Stimulated activated naive CD8-positive, alpha-beta T cell treated with anti-CD3 and anti-CD28 coated beads, Interleukin-15, amount 100 ng/mL, for 72 hours (primary cell): ENCODE measurements around the gene ACSM6.

Experiments
- ATAC-seq: fragments of 150-1000 bp; cut with Tn5 transposase; 2 replicates; pipeline ENCODE4 v1.10.0; 2021; ENCODE audit warnings: mild to moderate bottlenecking, moderate library complexity
- DNase-seq, 2 donors: peaks; one replicate each; pipeline ENCODE4 v3.0.0; 2021 to 2022
- H3K27ac Mint-ChIP-seq, 2 donors: one replicate each; pipeline ENCODE4 v1.8.0; 2022; ENCODE audit warnings: mild to moderate bottlenecking in 2 of 2, mixed read lengths in 2 of 2, moderate library complexity in 2 of 2
- H3K27me3 Mint-ChIP-seq: one replicate; pipeline ENCODE4 v1.8.0; 2022; ENCODE audit warnings: mixed read lengths
- H3K4me1 Mint-ChIP-seq: one replicate; pipeline ENCODE4 v1.8.0; 2022; ENCODE audit warnings: mild to moderate bottlenecking, mixed read lengths
- H3K4me3 Mint-ChIP-seq, 2 donors: one replicate each; pipeline ENCODE4 v1.8.0; 2022; ENCODE audit warnings: mild to moderate bottlenecking in 2 of 2, mixed read lengths in 2 of 2, moderate library complexity in 1 of 2
- H3K9me3 Mint-ChIP-seq, 2 donors: one replicate each; pipeline ENCODE4 v1.8.0; 2022; ENCODE audit warnings: mixed read lengths in 2 of 2

Gene ACSM6

DNA sequence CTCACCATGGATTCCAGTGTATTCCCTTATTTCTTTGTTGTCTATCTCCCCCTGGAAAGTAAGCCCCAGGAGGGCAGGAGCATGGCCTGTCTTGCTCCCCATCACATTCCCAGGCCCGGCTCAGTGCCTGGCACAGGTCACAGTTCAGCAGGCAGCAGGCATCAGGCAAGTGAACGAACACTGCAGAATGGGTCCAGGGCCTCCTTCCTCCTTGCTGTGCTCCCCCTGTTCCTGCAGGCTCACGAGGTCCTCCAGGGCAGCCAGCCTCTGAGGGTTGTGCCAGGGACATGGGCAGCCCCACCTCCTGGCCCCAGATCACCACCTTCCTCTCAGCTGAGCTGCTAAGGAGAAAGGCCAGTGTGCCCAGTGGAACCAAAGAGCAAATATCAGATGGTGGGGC lies 55.0 kb downstream of the ACSM6 start:
- DNase-seq (no peak), ATAC-seq (no peak)
- H3K4me1 Mint-ChIP-seq = peaks cover 7% of the 10 kb centered on the region
- no peak overlapping the region for H3K4me3 Mint-ChIP-seq
- peaks cover 68% of the 10 kb centered on the region for H3K27me3 Mint-ChIP-seq
- peak overlapping the region in 1 of 2 donors; percentile 96 for H3K27ac Mint-ChIP-seq
- no peaks in the 10 kb centered on the region for H3K9me3 Mint-ChIP-seq

DNA sequence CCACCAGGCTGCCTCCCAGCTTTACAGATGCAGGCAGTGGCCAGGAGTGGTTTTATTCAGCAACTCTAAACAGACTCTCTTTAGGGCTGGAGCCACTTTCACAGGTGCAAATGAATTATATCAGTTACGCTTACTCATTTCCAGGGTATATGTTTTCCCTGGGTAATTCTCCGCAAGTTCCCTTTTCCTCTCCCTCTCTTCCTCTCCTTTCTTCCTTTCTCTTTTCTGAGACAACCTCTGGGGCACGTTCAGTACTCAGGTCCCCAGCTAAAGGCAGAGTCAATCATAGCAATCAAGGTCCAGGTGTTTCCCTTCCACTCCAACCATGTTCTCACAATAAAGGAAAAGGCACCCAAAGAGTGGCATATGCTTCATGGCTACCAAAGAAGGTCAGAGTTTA lies 55.4 kb downstream of the ACSM6 start:
- Mint-ChIP-seq H3K4me3 (no peak overlapping the region), H3K27ac (no peak overlapping the region), H3K4me1 (peaks cover 7% of the 10 kb centered on the region), H3K9me3 (no peaks in the 10 kb centered on the region), H3K27me3 (peaks cover 64% of the 10 kb centered on the region)
- no peak for ATAC-seq
- DNase-seq = no peak

DNA sequence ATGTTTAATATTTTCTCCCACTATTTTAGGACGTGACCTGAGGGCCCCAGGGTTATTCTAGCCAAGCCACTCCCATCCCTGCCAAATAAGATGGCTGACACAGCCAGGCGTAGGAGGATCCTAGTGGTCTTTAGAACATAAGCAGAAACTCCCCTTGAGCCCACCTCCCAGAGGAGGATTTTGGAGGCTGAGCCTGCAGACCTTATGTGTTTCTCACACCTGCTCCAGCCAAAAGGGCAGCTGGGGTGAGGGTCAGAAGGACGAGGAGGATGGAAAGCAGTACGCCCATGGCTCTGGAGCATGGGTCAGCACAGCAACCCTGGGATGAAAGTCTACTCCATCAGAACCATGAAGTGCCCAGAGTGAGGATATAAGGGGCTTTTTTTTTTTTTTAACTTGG lies 56.8 kb downstream of the ACSM6 start:
- H3K27me3 Mint-ChIP-seq = peaks cover 51% of the 10 kb centered on the region
- no peaks in the 10 kb centered on the region for H3K4me1 Mint-ChIP-seq
- no peak overlapping the region for H3K4me3 Mint-ChIP-seq
- DNase-seq (no peak), ATAC-seq (no peak)
- H3K9me3 Mint-ChIP-seq = peaks cover 0 to 3% of the 10 kb centered on the region in 2 donors
- H3K27ac Mint-ChIP-seq = peak overlapping the region in 1 of 2 donors; percentile 75

DNA sequence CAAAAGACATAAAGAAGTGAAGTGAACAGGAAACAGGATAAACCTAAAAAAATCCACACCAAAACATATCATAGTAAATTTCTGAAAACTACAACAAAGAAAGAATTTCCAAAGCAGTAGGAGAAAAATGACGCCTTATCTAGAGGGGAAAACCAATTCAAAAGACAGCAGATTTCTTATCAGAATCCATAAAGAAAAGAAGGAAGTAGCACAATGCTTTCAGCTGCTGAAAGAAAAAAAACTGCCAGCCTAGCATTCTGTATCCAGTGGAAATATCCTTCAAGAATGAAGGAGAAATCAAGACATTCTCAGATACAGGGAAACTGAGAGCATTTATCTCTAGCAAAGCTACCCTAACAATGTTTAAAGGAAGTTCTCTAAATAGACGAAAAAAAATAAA lies 59.0 kb downstream of the ACSM6 start:
- Mint-ChIP-seq H3K4me3 (no peak overlapping the region), H3K9me3 (peaks cover 0 to 5% of the 10 kb centered on the region in 2 donors), H3K27ac (no peak overlapping the region), H3K4me1 (no peaks in the 10 kb centered on the region), H3K27me3 (peaks cover 50% of the 10 kb centered on the region)
- ATAC-seq (no peak), DNase-seq (no peak)

DNA sequence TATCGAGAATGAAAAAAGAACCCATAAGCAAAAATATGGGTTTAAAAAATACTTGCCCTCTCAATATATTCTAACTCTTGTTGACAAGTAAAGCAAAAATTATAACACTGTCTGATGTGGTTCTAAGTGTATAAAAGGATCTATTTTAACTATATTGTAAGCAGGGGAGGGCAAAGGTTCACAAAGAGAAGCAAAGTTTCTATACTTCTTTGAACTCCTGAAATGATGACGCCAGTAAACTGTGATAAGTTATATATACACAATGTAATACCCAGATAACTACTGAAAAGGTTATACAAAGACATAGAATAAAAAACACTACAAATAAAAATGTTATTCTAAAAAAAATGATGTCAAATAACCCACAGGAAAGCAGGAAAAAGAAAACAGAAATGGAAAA lies 59.6 kb downstream of the ACSM6 start:
- DNase-seq (no peak), ATAC-seq (no peak)
- Mint-ChIP-seq H3K27ac (no peak overlapping the region), H3K4me1 (no peaks in the 10 kb centered on the region), H3K4me3 (no peak overlapping the region), H3K9me3 (peaks cover 0 to 5% of the 10 kb centered on the region in 2 donors), H3K27me3 (peaks cover 47% of the 10 kb centered on the region)

DNA sequence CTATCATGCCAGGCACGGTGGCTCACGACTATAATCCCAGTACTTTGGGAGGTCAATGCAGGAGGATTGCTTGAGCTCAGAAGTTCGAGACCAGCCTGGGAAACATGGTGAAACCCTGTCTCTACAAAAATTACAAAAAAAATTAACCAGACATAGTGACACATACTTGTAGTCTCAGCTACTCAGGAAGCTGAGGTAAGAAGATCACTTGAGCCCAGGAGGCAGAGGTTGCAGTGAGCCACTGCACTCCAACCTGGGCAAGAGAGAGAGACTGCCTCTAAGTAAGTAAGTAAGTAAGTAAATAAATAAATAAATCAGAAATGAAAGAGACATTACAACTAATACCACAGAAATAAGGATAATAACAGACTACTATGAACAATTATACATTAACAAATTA lies 60.6 kb downstream of the ACSM6 start:
- no peak overlapping the region for H3K27ac Mint-ChIP-seq

DNA sequence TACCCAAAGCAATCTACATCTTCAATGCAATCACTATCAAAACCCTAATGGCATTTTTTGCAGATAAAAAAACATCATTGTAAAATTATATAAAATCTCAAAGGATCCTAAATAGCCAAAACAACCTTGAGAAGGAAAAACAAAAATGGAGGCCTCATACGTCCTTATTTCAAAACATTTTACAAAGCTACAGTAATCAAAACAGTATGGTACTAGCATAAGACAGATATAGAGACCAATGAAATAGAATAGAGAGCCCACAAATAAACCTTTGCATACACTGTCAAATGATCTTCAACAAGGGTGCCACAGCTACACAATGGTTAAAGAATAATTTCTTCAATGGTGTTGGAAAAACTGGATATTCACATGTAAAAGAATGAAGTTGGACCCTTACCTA lies 62.2 kb downstream of the ACSM6 start:
- Mint-ChIP-seq H3K27me3 (peaks cover 27% of the 10 kb centered on the region), H3K4me3 (no peak overlapping the region), H3K4me1 (no peaks in the 10 kb centered on the region), H3K27ac (no peak overlapping the region), H3K9me3 (peaks cover 0 to 5% of the 10 kb centered on the region in 2 donors)
- DNase-seq (no peak), ATAC-seq (no peak)

More for the DNA sequence above, 60.6 kb downstream of the ACSM6 start:
- no peak overlapping the region for H3K4me3 Mint-ChIP-seq
- DNase-seq (no peak), ATAC-seq (no peak)
- H3K4me1 Mint-ChIP-seq = no peaks in the 10 kb centered on the region
- H3K27me3 Mint-ChIP-seq = peaks cover 37% of the 10 kb centered on the region
- peaks cover 0 to 5% of the 10 kb centered on the region in 2 donors for H3K9me3 Mint-ChIP-seq

DNA sequence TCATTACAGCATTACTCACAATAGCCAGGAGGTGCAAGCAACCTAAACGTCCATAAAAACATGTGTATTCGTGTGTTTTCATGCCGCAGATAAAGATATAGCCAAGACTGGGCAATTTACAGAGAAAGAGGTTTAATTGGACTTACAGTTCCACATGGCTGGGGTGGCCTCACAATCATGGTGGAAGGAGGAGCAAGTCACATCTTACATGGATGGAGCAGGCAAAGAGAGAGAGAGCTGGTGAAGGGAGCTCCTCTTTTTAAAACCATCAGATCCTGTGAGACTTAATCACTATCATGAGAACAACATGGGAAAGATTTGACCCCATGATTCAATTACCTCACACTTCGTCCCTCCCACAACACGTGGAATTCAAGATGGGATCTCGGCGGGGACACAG lies 63.8 kb downstream of the ACSM6 start:
- Mint-ChIP-seq H3K9me3 (peaks cover 0 to 5% of the 10 kb centered on the region in 2 donors), H3K27ac (no peak overlapping the region), H3K4me3 (no peak overlapping the region), H3K4me1 (no peaks in the 10 kb centered on the region), H3K27me3 (peaks cover 14% of the 10 kb centered on the region)
- ATAC-seq = no peak
- DNase-seq = no peak

DNA sequence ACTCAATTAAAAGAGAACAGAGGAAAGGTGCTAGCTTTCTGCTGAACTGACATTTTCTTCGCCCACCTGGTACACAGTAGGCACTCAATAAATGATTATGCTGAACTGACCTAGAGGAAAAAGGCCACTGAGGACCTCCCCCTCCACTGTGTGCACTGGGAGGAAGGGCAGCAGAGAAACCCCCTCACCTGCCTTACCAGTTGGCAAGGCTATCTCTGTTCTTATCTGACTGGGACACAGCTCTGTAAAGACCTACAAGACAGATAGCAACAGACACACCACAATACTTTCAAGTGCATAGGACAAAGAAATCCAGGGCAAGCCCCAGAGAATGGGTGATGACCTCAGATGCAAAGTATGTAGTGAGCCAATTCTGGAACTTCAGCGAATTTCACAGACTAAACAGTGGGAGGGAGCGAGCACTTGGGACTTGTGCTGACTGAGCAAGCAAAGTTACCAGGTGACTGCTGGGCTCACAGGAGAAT lies 66.4 kb downstream of the ACSM6 start:
- Mint-ChIP-seq H3K4me3 (no peak overlapping the region), H3K27me3 (peaks cover 19% of the 10 kb centered on the region), H3K9me3 (peaks cover 0 to 5% of the 10 kb centered on the region in 2 donors), H3K4me1 (no peaks in the 10 kb centered on the region), H3K27ac (no peak overlapping the region)
- DNase-seq (no peak), ATAC-seq (peak; percentile 40)

DNA sequence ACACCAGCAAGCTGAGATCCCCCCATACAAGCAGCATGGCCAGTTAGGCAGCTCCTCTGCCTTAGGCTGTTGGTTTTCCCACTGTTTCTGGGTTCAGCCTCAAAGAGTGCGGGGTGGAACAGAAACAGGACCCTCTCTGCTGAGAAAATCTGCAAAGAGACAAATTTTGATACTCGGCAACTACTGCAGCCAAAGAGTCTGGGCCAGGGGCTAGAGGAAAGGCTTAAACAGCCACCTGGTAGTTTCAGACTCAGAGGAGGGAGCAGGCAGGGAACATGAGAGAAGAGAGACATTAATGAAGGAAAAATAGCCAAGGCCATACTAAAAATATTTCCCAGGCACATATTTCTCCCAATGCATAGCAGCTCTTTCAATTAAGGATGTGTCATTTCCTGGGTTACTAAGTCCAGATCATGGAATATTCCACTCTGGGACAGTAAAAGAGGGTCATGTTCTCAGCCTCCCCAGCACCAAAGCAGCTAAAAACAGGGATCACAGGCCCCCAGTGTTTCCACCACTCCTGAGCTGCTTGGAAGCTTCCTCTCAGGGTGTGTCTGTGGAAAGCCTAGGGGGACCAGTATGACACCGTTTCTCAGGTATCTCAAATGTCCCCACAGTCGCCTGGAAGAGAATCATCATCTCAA lies 67.0 kb downstream of the ACSM6 start:
- DNase-seq = no peak
- H3K27ac Mint-ChIP-seq = no peak overlapping the region
- H3K27me3 Mint-ChIP-seq = peaks cover 19% of the 10 kb centered on the region
- ATAC-seq = no peak
- H3K4me1 Mint-ChIP-seq = no peaks in the 10 kb centered on the region
- no peaks in the 10 kb centered on the region for H3K9me3 Mint-ChIP-seq
- H3K4me3 Mint-ChIP-seq = no peak overlapping the region

DNA sequence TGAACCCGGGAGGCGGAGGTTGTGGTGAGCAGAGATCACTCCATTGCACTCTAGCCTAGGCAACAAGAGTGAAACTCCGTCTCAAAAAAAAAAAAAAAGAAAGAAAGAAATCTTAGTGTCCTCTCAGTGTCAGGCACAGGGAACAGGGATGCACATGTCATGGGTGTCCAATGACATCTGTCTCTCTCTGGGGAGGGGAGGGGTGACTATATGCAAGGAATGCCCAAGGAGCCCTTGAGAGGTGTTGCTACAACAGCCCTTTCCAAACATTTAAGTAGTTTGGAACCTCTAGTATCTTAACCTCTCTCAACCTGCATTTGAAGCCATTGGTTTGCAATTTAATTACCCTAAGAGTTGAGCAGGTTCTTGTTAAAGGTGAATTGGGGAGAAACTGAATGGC lies 67.9 kb downstream of the ACSM6 start:
- no peak overlapping the region for H3K4me3 Mint-ChIP-seq
- no peak overlapping the region for H3K27ac Mint-ChIP-seq
- DNase-seq (no peak), ATAC-seq (no peak)
- H3K27me3 Mint-ChIP-seq = peaks cover 19% of the 10 kb centered on the region
- H3K4me1 Mint-ChIP-seq = no peaks in the 10 kb centered on the region
- H3K9me3 Mint-ChIP-seq = no peaks in the 10 kb centered on the region

DNA sequence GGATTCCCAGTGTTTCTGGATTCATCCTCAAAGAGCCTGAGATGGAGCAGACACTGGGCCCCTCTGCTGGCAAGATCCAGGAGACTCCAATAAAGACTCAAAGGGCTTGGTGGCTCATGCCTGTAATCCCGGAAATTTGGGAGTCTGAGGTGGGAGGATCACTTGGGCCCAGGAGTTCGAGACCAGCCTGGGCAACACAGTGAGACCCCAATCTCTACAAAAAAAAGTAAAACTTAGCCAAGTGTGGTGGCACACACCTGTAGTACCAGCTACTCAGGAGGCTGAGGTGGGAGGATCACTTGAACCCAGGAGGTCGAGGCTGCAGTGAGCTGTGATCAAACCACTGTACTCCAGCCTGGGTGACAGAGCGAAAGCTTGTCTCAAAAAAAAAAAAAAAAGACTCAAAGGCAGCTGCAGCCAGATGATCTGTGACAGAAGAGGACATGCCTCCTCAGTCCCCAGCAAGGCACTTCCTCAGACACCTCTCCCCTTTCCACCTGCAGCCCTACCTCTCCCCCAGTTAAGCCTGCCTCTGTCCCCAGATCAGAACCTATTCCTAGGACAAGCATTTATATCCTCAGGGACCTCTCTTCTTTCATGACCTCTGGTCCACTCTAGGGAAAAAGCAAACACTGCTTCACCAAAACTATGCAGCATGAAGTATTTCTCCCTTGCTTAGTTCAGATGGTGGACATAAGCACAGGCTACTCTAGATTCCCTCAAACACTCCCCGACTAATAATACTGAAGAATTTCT lies 68.9 kb downstream of the ACSM6 start:
- H3K27ac Mint-ChIP-seq = no peak overlapping the region
- no peak for DNase-seq
- no peaks in the 10 kb centered on the region for H3K4me1 Mint-ChIP-seq
- H3K27me3 Mint-ChIP-seq = peaks cover 14% of the 10 kb centered on the region
- ATAC-seq = no peak
- H3K9me3 Mint-ChIP-seq = no peaks in the 10 kb centered on the region
- no peak overlapping the region for H3K4me3 Mint-ChIP-seq

DNA sequence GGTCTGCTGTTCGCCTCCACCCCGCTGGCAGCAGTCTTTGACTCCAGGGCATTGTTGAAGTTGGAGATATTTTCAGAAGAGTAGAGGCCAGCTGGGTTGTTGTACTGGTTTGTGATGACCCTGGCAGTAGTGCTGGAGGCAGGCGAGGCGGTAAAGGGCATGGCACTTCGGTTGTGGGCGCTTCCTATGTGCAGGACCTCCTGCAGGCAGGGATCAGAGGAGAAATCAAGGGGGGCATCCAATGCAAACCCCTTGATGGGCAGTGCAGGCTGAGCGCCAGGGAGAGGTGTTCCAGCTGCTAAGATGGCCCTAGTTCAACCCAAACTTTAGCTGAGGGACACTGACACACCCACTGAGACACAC lies 69.8 kb downstream of the ACSM6 start:
- DNase-seq (no peak), ATAC-seq (no peak)
- H3K4me3 Mint-ChIP-seq = no peak overlapping the region
- peaks cover 18% of the 10 kb centered on the region for H3K27me3 Mint-ChIP-seq
- H3K9me3 Mint-ChIP-seq = no peaks in the 10 kb centered on the region
- H3K27ac Mint-ChIP-seq = no peak overlapping the region
- H3K4me1 Mint-ChIP-seq = no peaks in the 10 kb centered on the region

DNA sequence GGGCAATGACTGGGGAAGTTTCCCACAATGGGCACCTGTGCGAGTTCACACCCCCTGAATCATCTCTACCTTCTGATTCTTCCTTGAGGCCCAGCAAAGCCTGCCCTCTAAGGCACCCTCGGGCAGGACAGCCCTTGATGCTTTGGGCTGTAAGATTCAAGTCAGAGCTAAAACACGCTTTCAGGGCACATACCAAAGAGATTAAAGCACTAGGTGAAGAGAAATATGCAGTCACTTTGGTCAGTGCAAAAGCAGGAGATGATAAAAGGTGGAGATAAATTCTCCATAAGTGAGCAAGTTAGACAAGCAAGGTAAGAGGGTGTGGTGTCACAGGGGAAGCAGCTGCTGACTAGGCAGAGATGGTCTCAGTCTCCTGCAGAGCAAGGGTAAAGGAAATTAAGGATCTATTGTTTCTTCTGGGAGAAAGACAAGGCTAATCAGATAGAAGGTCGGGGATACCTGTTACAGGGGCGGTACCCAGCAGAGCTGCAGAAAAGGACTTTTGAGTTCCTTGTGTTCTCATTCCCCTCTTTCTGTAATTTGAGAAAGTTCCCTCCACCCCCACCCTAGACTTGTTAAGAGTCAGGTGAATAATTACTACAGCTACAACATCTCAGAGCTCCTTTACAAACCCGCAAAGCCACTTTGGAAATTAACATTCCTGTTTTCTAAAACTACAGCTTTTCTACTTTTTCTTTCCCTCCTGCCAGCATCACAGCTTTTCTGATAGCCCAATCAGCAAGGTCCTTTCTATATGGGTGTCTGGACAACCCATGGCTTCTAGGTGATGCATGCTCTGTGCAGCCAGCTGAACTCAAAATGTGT lies 70.4 kb downstream of the ACSM6 start:
- H3K4me1 Mint-ChIP-seq = no peaks in the 10 kb centered on the region
- H3K4me3 Mint-ChIP-seq = no peak overlapping the region
- ATAC-seq (no peak), DNase-seq (no peak)
- H3K27ac Mint-ChIP-seq = no peak overlapping the region
- peaks cover 21% of the 10 kb centered on the region for H3K27me3 Mint-ChIP-seq
- H3K9me3 Mint-ChIP-seq = no peaks in the 10 kb centered on the region

DNA sequence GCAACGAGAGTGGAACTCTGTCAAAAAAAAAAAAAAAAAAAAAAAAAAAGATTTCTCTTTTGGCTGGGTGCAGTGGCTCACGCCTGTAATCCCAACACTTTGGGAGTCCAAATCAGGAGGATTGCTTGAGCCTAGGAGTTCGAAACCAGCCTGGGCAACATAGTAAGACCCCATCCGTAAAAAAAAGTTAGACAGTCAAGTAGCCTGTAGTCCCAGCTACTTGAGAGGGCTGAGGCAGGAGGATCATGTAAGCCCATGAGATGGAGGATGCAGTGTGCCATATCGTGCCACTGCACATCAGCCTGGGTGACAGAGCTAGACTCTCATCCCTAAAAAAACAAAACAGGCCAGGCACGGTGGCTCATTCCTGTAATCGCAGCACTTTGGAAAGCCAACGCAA lies 71.5 kb downstream of the ACSM6 start:
- ATAC-seq (no peak), DNase-seq (no peak)
- Mint-ChIP-seq H3K27ac (no peak overlapping the region), H3K27me3 (peaks cover 21% of the 10 kb centered on the region), H3K9me3 (no peaks in the 10 kb centered on the region), H3K4me1 (no peaks in the 10 kb centered on the region), H3K4me3 (no peak overlapping the region)

DNA sequence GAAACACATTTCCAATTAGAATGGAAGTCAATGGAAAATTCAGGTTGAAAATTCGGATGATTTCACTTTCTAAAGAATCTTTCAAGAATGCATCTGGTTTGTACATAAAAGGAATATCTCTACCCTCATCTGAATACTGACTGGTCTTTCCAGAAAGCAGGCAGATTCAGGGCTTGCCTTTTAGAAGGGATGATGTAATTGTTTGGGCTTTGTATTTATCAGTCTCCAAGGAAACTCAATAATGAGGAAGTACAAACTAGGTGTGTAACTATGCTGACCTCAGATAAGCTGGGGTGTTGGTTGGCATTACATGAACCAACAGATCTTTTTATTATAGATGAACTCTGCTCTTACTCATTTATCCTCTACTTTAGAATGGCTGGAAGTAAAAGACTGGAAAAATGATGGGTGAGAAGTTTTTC lies 72.6 kb downstream of the ACSM6 start:
- DNase-seq (no peak), ATAC-seq (no peak)
- Mint-ChIP-seq H3K4me1 (no peaks in the 10 kb centered on the region), H3K4me3 (no peak overlapping the region), H3K27me3 (peaks cover 21% of the 10 kb centered on the region), H3K27ac (peak overlapping the region in 1 of 2 donors; percentile 58), H3K9me3 (no peaks in the 10 kb centered on the region)
